ENCODE measurements around the gene TRRAP.

The TRRAP gene

DNA sequence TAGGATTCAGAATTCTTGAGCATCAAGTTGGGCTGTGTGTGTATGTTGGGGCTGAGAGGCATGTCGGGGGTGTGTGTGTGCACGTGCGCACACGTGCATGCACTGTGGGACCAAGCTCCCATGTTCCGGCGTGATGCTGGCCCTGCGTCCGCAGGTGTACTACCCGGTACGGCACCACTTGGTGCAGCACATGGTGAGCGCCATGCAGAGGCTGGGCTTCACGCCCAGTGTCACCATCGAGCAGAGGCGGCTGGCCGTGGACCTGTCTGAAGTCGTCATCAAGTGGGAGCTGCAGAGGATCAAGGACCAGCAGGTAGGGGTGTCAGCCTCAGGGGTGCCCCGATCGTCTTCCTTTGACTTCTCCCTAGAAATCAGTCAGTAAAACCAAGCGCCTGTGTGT is 77.7 kb downstream of the TRRAP start:
- H3K4me3 ChIP-seq (replicated peaks; ENCODE audit: insufficient read depth, low read length), result no peak overlapping the region
- H3K27me3 ChIP-seq (ENCODE audit: insufficient read depth, poor library complexity, severe bottlenecking), result no peaks in the 10 kb centered on the region

GRCh38 chr7:98956469-98956868 is 78.1 kb downstream of the TRRAP start:
- H3K27me3 ChIP-seq (ENCODE audit: insufficient read depth, poor library complexity, severe bottlenecking), result no peaks in the 10 kb centered on the region
- no peak overlapping the region for H3K4me3 ChIP-seq (replicated peaks; ENCODE audit: insufficient read depth, low read length)
- DNase-seq (ENCODE audit: low read depth in 1 of 2, low spot score in 1 of 2), result no peak
- H3K27ac ChIP-seq (replicated peaks), result no peak overlapping the region
- no peak for TF ChIP-seq CTCF (IDR thresholded peaks at IDR 0.05; ENCODE audit: insufficient read depth, low read length)
- no peak for TF ChIP-seq POLR2AphosphoS5 (IDR thresholded peaks at IDR 0.05; ENCODE audit: low read depth)
- TF ChIP-seq, protein P1, sequence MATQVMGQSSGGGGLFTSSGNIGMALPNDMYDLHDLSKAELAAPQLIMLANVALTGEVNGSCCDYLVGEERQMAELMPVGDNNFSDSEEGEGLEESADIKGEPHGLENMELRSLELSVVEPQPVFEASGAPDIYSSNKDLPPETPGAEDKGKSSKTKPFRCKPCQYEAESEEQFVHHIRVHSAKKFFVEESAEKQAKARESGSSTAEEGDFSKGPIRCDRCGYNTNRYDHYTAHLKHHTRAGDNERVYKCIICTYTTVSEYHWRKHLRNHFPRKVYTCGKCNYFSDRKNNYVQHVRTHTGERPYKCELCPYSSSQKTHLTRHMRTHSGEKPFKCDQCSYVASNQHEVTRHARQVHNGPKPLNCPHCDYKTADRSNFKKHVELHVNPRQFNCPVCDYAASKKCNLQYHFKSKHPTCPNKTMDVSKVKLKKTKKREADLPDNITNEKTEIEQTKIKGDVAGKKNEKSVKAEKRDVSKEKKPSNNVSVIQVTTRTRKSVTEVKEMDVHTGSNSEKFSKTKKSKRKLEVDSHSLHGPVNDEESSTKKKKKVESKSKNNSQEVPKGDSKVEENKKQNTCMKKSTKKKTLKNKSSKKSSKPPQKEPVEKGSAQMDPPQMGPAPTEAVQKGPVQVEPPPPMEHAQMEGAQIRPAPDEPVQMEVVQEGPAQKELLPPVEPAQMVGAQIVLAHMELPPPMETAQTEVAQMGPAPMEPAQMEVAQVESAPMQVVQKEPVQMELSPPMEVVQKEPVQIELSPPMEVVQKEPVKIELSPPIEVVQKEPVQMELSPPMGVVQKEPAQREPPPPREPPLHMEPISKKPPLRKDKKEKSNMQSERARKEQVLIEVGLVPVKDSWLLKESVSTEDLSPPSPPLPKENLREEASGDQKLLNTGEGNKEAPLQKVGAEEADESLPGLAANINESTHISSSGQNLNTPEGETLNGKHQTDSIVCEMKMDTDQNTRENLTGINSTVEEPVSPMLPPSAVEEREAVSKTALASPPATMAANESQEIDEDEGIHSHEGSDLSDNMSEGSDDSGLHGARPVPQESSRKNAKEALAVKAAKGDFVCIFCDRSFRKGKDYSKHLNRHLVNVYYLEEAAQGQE (IDR thresholded peaks at IDR 0.05; ENCODE audit: insufficient replicate concordance, low read depth), result no peak
- TF ChIP-seq SPI1 (IDR thresholded peaks at IDR 0.05; ENCODE audit: borderline replicate concordance, low read depth), result no peak
- no peak for TF ChIP-seq GABPA (IDR thresholded peaks at IDR 0.05; ENCODE audit: low read depth)

More for the DNA sequence above, 77.7 kb downstream of the TRRAP start:
- DNase-seq (ENCODE audit: low read depth in 1 of 2, low spot score in 1 of 2), result no peak
- TF ChIP-seq POLR2AphosphoS5 (IDR thresholded peaks at IDR 0.05; ENCODE audit: low read depth) (no peak), SPI1 (IDR thresholded peaks at IDR 0.05; ENCODE audit: borderline replicate concordance, low read depth) (no peak), GABPA (IDR thresholded peaks at IDR 0.05; ENCODE audit: low read depth) (no peak), CTCF (IDR thresholded peaks at IDR 0.05; ENCODE audit: insufficient read depth, low read length) (no peak)
- TF ChIP-seq, protein P1 (IDR thresholded peaks at IDR 0.05; ENCODE audit: insufficient replicate concordance, low read depth), result no peak
- H3K27ac ChIP-seq (replicated peaks), result no peak overlapping the region

DNA sequence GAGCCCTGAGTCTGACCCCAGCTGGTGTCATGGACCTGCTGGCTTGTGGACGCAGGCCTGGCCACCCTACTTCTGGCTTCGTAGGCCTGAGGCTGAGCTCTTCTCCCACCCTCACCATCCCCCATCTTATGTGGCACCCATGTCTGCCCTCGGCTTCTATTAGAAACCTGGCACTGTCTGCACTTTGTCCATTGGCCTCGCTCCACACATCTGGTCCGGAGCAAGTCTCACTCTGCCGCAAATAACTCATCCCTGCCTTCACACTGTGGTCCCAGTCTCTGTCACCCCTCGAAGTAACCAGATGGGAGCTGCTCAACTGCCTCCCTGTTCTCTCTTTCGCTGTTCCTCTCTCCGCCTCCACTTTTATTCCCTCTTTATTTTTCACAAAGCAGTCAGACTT is 78.6 kb downstream of the TRRAP start:
- Histone ChIP-seq H3K27ac (replicated peaks) (no peak overlapping the region), H3K27me3 (ENCODE audit: insufficient read depth, poor library complexity, severe bottlenecking) (no peaks in the 10 kb centered on the region), H3K4me3 (replicated peaks; ENCODE audit: insufficient read depth, low read length) (no peak overlapping the region)
- no peak for DNase-seq (ENCODE audit: low read depth in 1 of 2, low spot score in 1 of 2)
- TF ChIP-seq POLR2AphosphoS5 (IDR thresholded peaks at IDR 0.05; ENCODE audit: low read depth) (no peak), SPI1 (IDR thresholded peaks at IDR 0.05; ENCODE audit: borderline replicate concordance, low read depth) (no peak), GABPA (IDR thresholded peaks at IDR 0.05; ENCODE audit: low read depth) (no peak), CTCF (IDR thresholded peaks at IDR 0.05; ENCODE audit: insufficient read depth, low read length) (no peak)
- TF ChIP-seq, protein P1 (IDR thresholded peaks at IDR 0.05; ENCODE audit: insufficient replicate concordance, low read depth), result no peak
